Spleen (tissue), 11 donors: ENCODE results near the gene HOXA7. TPM values are rescaled to one million over a fixed set of nuclear protein-coding genes. Genes with fewer than 3 reads are reported as not detected.

Experiments
- DNase-seq: peaks from one replicate; pipeline ENCODE4 v3.0.0-alpha.2; 2020
- H3K27ac ChIP-seq, 8 donors: fragments of 200-600 bp; sonication (generic) in 7 of 8; 1 replicate in 4 of 8; 2 replicates in 4 of 8; pipeline versions ENCODE4 v1.5.0 to v1.8.0; 2016 to 2021; ENCODE audit warnings: inconsistent platforms in 4 of 8, mild to moderate bottlenecking in 4 of 8, moderate library complexity in 1 of 8
- H3K27me3 ChIP-seq, 7 donors: fragments of 200-600 bp; sonication (generic) in 6 of 7; replicated peaks in 1 of 7; 1 replicate in 4 of 7; 2 replicates in 3 of 7; pipeline versions ENCODE4 v1.5.0 to v1.8.0; 2016 to 2021; ENCODE audit warnings: inconsistent platforms in 3 of 7, mild to moderate bottlenecking in 1 of 7
- H3K36me3 ChIP-seq, 6 donors: fragments of 200-600 bp; sonication (generic) in 5 of 6; 1 replicate in 4 of 6; 2 replicates in 2 of 6; pipeline versions ENCODE4 v1.5.0 to v1.8.0; 2016 to 2021; ENCODE audit warnings: inconsistent platforms in 2 of 6
- H3K4me1 ChIP-seq, 6 donors: fragments of 200-600 bp; sonication (generic) in 5 of 6; 1 replicate in 3 of 6; 2 replicates in 3 of 6; pipeline versions ENCODE4 v1.5.0 to v1.8.0; 2016 to 2021; ENCODE audit warnings: inconsistent platforms in 3 of 6
- H3K4me3 ChIP-seq, 8 donors: fragments of 200-600 bp; sonication (generic) in 7 of 8; 1 replicate in 4 of 8; 2 replicates in 4 of 8; pipeline versions ENCODE4 v1.5.0 to v1.8.0; 2016 to 2021; ENCODE audit warnings: inconsistent platforms in 4 of 8, mild to moderate bottlenecking in 4 of 8, moderate library complexity in 2 of 8
- H3K9me3 ChIP-seq, 8 donors: fragments of 200-600 bp; sonication (generic) in 7 of 8; 1 replicate in 4 of 8; 2 replicates in 4 of 8; pipeline versions ENCODE4 v1.5.0 to v1.8.0; 2016 to 2021; ENCODE audit warnings: inconsistent platforms in 4 of 8
- POLR2A ChIP-seq, 3 donors: fragments of 450-650 bp; IDR thresholded peaks; one replicate each; pipeline ENCODE4 v1.5.1; 2017; ENCODE audit warnings: antibody characterized with exemption in 3 of 3, mild to moderate bottlenecking in 1 of 3
- POLR2AphosphoS5 ChIP-seq, 3 donors: sonication (generic); formaldehyde crosslinking; IDR thresholded peaks; one replicate each; pipeline ENCODE4 v1.5.1; 2017; ENCODE audit warnings: antibody characterized with exemption in 3 of 3
- WGBS, 5 donors: extraction: QIAGEN DNeasy Blood & Tissue Kit in 3 of 5; methylation state at CpG; one replicate each; pipeline versions ENCODE4 v1.1.5 to v1.1.7; 2013 to 2018; 5-methylcytosine and 5-hydroxymethylcytosine counted together
- intact Hi-C: fragments of 100-400 bp; cut with DNase I; formaldehyde crosslinking; loops from one replicate; pipeline ENCODE4 v1.15.0; 2023; ENCODE audit warnings: low total_unique reads
- polyA plus RNA-seq, 3 donors: library from polyadenylated mRNA; stranded (reverse); fragments of 200-250 nt; gene quantifications; one replicate each; pipeline ENCODE4 v1.2.1, GENCODE V29; 2013
- total RNA-seq, 7 donors: library from RNA; depleted of rRNA in 3 of 7; stranded (reverse); fragments of >200 nt in 3 of 7; fragmentation: NEBNext Ultra II Directional in 4 of 7; extraction: Animal tissue kit (Norgen Biotek cat#: 25700) in 4 of 7; gene quantifications; one replicate each; pipeline versions ENCODE4 v1.1.0 to v1.2.1, GENCODE V29; 2016 to 2021
- TF ChIP-seq, protein P1 (sequence below), 11 experiments: fragments of 200-600 bp in 7 of 11; fragments of 450-650 bp in 4 of 11; sonication (generic) in 4 of 11; IDR thresholded peaks in 8 of 11; conservative IDR thresholded peaks in 3 of 11; 1 replicate in 7 of 11; 2 replicates in 4 of 11; pipeline versions ENCODE4 v1.4.0 to v1.8.0; 2016 to 2021; ENCODE audit warnings: antibody characterized with exemption in 11 of 11, inconsistent platforms in 4 of 11, mild to moderate bottlenecking in 1 of 11
- donor health status: healthy with polysubstance abuse.
- donor health status: DM: no; HTN: no; CAD: no; lungs with moderate emphysema.
- donor health status: DM: no; HTN: no; CAD: no.
- donor health status: Bipolar disorder and iron deficiency.
- donor health status: healthy.
- donor health status: DM: no; HTN: no; CAD: no.
- donor health status: DM: yes; HTN: yes; CAD: no.

HOXA7 gene
- total and polyA plus RNA-seq, 10 donors = 0.55 to 8.0 (median 2.4) TPM

DNA sequence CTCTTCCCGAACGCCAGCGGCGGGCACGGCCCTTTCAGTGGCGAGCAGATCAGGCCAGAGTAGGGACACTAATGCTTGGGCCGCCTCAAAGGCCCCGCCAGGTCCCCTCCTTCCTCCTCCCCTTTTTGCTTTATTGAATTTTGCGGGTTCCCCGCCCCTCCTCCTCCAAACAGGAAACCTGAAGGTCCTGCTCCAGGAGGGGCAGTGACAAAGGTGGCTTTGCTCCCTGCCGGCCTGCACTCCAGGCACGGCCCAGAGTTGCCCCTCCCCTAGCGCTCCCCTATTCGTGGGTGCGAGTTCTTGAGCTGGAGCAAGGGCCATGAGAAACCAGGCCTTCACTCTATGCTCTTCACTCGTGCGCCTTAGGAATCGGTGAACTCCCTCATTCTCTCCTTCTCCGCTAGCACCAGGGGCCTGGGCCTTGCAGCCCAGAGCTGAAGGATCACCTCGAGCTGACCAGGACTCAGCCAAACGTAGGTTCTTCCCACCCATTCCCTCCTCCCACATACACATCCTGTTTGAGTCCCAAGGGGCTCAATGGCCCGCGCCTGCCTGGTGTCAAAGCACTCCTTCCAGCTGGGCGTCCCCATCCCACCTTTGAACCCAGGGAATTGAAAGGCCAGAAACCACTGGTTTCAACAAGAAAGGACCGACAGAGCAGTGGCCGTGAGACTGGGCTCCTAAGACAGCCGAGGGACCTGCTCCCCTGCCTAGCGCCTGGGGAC is 8.3 kb downstream of the HOXA7 start:
- peak overlapping the region in 6 of 8 donors; percentile 20 to 65 (median 32) for H3K4me3 ChIP-seq
- H3K9me3 ChIP-seq = no peaks in the 10 kb centered on the region
- no peaks in the 10 kb centered on the region for H3K36me3 ChIP-seq
- intact Hi-C loops = no loop called here
- peak; percentile 68 for DNase-seq
- 18 to 37% (median 20%) methylated on average over 18 to 28 of the region's 28 CpGs for WGBS, 5 donors
- TF ChIP-seq POLR2AphosphoS5 (IDR thresholded peaks at IDR 0.05) = peak in 1 of 3 donors; percentile 50
- no peak for TF ChIP-seq POLR2A (IDR thresholded peaks at IDR 0.05)
- TF ChIP-seq, protein P1, sequence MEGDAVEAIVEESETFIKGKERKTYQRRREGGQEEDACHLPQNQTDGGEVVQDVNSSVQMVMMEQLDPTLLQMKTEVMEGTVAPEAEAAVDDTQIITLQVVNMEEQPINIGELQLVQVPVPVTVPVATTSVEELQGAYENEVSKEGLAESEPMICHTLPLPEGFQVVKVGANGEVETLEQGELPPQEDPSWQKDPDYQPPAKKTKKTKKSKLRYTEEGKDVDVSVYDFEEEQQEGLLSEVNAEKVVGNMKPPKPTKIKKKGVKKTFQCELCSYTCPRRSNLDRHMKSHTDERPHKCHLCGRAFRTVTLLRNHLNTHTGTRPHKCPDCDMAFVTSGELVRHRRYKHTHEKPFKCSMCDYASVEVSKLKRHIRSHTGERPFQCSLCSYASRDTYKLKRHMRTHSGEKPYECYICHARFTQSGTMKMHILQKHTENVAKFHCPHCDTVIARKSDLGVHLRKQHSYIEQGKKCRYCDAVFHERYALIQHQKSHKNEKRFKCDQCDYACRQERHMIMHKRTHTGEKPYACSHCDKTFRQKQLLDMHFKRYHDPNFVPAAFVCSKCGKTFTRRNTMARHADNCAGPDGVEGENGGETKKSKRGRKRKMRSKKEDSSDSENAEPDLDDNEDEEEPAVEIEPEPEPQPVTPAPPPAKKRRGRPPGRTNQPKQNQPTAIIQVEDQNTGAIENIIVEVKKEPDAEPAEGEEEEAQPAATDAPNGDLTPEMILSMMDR (IDR thresholded peaks at IDR 0.05 in 8 of 11, conservative IDR thresholded peaks at IDR 0.05 in 3 of 11) = no peak
- peaks cover 22 to 76% (median 51%) of the 10 kb centered on the region in 6 donors for H3K4me1 ChIP-seq
- H3K27ac ChIP-seq = peak overlapping the region in 7 of 8 donors; percentile 36 to 69 (median 55)
- H3K27me3 ChIP-seq = peaks cover 11 to 100% (median 78%) of the 10 kb centered on the region in 7 donors

DNA sequence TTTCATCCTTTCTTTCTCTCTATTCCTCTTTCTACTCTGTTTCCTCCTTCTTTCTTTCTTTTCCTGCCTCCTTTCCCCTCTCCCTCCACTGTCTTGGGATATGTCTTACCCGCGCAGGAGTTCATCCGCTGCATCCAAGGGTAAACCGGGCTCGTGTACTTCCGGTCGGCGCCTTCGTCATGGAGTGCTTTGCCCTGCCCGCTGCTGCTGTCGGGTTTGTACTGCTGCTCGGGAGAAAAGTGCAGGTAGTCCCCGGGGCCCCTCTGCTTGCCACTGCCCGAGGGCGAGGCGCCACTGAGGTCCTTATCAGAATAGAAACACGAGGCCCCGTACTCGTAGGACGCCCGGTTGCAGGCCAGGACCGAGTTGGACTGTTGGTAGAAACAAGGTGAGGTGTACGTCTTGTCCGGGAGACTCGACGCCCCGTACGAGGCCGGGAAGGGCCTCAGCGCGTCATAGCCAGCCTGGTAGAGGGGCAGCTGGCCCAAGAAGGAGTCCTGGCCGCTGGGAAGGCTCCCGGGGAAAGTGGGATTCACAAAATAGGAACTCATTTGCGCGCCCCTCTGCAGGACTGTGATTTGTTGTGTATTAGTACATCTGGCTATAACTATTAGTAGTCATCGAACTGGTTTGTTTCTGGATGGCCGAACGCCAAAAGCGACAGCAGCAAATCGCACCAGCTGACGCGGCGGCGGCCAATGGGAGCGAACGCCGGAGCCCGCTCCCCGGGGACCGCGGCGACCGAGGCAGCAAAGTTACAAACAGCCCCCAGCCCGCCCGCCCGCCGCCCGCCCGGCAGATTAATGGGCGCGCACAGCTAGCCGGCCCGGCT is 9.1 kb downstream of the HOXA7 start, which contains the start of gene HOXA6:
Gene HOXA6 (minus strand): TSS at position 576 of the 832 bp plus-strand sequence. CDS start 25 bp downstream, at position 551.
- DNase-seq = peak; percentile 80
- H3K4me3 ChIP-seq = peak within 1 kb of the TSS in 7 of 8 donors; percentile 4 to 65 (median 29)
- peaks cover 22 to 69% (median 44%) of the 10 kb centered on the region in 6 donors for H3K4me1 ChIP-seq
- 21 to 48% (median 25%) methylated on average over 16 to 63 of the region's 63 CpGs for WGBS, 5 donors
- H3K36me3 ChIP-seq = no peaks in the 10 kb centered on the region
- intact Hi-C loops = no loop called here
- TF ChIP-seq, protein P1 (IDR thresholded peaks at IDR 0.05 in 8 of 11, conservative IDR thresholded peaks at IDR 0.05 in 3 of 11) = no peak
- no peak for TF ChIP-seq POLR2A (IDR thresholded peaks at IDR 0.05)
- no peak for TF ChIP-seq POLR2AphosphoS5 (IDR thresholded peaks at IDR 0.05)
- H3K27ac ChIP-seq = peak within 1 kb of the TSS; percentile 13 to 69 (median 53)
- peaks cover 4 to 100% (median 70%) of the 10 kb centered on the region in 7 donors for H3K27me3 ChIP-seq
- no peaks in the 10 kb centered on the region for H3K9me3 ChIP-seq

DNA sequence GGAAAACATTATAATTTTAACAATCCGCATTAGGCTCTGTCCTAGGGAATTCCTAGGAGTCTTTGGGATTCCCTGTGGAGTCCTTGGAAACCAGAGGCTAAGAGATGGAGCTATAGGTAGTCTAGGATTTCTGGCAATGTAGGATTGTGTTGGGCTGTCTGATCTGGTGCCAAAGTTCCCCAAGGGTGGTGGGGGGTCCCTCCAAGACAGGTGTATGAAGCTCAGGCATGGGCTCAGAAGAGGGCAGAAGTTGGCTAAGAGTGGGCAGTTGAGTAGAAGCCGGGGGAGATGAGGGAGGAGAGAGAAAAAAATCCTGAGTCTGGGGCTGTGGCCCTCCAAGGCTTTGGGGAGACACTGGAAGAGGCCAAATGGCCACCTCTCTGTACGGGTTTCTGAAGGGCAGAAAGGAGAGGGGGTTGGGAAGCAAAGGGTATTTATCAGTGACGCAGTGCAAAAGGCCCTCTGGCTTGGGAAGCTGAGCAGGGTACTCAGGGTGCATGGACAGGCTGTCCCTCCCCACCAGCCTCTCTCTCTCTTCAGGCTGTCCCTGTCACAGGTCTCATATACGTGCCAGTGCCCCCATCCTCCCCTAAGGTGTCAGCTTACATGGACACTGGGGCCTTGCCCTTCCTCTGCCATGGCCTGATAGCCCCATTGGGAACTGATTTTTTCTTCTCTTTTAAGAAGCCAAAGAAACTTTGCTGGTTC is 9.8 kb downstream of the HOXA7 start:
- no peaks in the 10 kb centered on the region for H3K9me3 ChIP-seq
- WGBS, 5 donors = 78 to 96% (median 86%) methylated on average over 5 of the region's 5 CpGs
- intact Hi-C loops = no loop called here
- H3K27ac ChIP-seq = peak overlapping the region in 2 of 8 donors; percentile 59 to 69
- H3K4me3 ChIP-seq = peak overlapping the region in 1 of 8 donors; percentile 65
- H3K27me3 ChIP-seq = peaks cover 4 to 100% (median 63%) of the 10 kb centered on the region in 7 donors
- peak; percentile 24 for DNase-seq
- no peak for TF ChIP-seq POLR2AphosphoS5 (IDR thresholded peaks at IDR 0.05)
- TF ChIP-seq, protein P1 (IDR thresholded peaks at IDR 0.05 in 8 of 11, conservative IDR thresholded peaks at IDR 0.05 in 3 of 11) = no peak
- TF ChIP-seq POLR2A (IDR thresholded peaks at IDR 0.05) = no peak
- H3K36me3 ChIP-seq = no peaks in the 10 kb centered on the region
- H3K4me1 ChIP-seq = peaks cover 18 to 62% (median 36%) of the 10 kb centered on the region in 6 donors
